HL-60/S4 treated with phorbol 12-myristate 13-acetate at 8.2 ng/mL for 4 days and 3 days (cell line): ENCODE results near the gene CALCR.
"Not testable (repeated sequence)": the region's sequence is repeated elsewhere in the genome, so short reads cannot be mapped to it uniquely, and the experiment has no call there.

Experiments
- in situ Hi-C: fragments of 300-500 bp; cut with MboI; formaldehyde crosslinking; loops from 2 replicates; pipeline ENCODE4 v1.15.0; 2022; ENCODE audit warnings: low sequenced_read_pairs

CALCR gene

DNA sequence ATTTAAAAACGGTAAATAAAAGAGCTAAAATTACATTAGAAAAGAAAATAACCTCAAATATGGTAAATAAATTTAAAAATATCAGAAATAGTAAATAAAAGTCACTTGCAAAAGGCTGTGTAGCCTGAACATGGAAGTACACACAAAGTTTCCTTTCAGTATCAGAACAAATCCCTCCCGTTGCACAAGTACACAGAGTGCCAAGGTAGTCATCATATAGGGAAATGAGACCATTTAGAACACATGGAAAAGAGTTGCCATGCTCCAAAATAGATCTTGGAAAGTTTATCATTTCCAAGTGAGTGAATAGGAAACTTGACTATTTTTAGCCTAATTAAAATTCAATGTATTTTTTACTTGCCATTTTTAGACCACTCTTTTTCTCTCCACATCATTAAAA lies 11.6 kb downstream of the CALCR start:
- in situ Hi-C loops: no loop called here

DNA sequence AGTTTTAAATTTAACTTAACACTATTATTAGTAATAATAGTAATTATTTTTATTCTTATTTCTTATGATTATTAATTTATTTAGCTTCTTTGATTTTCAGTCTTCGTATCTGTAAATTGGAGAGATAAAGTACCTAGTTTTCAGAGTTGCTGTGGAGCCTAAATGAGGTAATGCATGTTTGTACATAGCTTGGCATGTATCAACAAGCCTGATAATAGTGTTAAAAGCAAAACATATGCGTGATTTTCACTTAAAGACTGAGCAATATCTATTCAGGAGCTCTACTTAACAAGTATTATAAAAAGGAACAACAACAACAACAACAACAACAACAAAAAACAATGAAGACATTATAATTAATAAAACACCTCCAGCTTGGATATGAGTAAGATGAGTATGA lies 12.4 kb downstream of the CALCR start:
- in situ Hi-C loops: no loop called here

DNA sequence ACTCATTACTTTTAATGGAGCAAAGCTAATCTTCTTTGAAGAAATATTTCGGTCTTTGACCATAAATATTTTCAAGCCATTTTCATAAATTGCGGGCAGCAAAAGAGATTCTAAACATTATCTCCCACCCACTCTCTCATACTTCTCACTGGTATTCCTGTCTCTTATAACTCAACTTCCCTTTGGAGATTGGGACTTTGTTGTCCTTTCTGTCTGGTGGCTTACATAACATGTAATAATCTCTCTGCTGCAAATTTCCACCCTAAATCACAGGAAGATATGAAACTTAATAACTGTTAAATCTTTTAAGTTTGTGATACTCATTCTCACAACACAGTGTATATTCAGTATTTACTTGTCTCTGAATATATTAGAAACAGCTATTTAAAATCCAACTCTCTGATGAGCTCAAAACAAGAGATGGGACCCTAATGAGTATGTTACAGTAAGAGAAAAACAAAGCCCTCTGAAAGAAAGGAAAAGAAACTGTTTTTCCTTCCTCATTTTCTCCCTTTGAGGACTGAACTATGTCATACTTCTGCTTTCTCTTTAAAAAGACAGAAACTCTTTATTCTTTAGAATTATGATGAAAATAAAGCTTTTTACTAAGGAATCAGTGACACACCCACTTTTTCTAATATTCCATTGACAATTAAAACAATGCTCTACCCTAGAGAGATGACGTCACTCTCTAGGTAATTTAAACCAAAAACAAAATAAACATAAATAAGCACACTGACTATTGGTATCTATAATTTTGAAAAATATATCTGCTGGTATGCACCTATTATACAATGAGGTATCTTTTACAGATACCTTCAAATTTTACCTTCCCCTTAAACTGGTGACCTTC lies 14.7 kb downstream of the CALCR start:
- in situ Hi-C loops: no loop called here

DNA sequence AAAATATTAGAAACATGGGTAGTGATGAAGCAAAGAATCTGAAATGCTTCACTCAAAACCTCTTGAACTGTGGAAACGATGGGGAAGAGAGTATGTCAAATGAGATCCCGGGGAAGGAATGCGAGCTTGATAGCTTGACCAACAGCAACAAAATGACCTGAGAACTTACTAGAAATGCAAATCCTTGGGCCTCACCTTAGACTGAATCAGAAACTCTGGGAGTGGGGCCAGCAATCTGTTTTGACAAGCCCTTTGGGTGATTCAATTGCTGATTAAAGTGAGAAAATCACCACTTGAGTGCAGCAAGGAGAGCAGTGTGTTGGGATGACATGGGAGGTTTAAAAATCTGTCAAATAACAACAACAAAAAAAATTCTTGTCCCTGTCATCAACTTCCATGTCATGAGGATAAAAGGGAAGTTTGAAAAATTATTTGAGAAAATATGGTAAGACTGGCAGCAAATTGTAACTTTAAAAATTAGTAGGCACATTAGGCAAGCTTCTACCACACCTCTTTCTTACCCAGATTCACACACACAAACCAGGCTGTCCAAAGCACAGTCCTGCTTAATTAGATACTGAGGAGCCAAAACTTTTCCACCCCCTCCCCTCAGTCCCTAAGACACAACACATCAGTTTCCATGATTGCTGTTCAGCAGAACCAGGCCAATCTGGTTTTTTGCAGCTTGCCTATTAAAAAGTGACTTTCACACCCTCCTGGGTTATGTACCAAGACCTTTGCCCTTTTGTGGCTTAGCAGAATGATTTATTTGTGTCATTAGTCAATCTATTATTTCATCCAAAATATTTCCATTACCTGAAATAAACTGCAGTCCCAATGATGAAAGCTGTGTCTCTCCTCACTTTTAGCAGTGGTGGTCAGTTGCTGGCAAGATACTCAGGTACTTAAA lies 15.6 kb downstream of the CALCR start:
- in situ Hi-C loops: no loop called here

DNA sequence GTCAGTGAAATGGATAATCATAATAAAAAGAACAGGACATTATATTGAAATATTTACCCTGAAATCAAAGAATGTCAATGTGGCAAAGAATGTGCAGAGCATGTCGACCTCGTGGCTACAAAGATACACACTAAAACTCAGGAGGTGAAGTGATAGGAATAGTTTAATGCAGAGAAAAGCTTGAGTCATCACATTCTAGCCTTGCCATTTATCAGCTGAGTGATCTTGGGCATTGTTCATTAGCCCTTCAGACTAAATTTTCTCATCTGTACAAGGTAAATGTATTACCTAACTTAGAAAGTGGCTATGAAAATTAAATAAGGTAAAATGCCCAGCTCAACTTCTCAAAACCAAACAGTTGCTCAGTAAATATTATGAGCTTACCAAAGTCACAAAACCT lies 22.6 kb downstream of the CALCR start:
- in situ Hi-C loops: no loop called here

DNA sequence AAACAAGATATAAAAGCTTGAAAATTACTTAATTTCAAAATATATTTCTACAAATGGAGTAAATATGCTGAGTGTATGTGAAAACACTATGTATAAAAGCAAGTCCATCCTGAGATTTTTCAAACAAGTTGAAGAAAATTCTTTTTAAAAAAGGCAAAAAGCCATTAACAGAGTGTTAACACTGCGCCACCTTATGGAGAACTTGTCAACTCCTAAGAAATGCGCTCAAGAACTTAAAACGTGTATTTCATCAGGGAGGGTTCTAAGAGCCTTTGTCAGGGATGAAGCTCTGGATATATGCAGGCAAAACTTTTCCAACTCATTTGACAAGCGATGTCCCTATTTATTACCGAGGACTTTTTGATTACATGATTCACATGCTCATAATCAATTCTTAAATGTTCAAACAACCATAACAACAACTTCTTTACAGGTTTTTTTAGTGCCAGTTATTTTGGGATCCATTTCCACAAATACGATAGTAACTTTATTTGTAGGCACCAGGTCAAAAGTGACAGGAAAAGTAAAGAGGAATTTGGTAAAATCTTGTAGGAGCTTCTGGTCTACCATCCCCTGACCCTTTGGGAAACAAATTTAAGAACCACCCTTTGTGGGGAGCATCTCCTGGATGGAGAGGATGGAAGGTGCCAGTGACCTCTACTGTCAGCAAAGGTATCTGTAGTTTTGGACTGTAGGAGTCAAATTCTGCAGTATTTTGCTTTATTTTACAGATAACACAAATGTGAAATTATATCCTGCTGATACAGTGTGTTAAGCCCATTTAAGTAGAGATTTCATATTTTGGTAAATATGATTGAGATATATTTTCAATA lies 23.2 kb downstream of the CALCR start:
- in situ Hi-C loops: no loop called here

DNA sequence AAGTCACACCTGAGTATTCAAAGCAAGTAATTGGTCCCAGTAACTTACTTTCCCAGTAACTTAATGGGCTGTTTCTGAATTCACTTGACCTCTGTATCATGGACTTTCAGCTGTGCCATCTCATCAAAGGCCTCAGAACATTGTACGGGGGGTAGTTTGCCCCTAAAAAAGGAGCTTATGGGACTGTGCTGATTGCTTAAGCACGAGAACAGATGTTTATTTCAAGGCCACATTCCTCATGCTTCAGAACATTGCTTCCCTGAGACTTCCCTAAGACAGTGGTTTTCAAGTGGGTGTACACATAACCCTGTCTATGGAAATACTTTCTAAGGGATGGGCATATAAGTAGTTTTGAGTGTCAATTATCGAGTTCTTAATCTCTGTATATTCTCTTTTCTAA lies 26.8 kb downstream of the CALCR start:
- in situ Hi-C loops: no loop called here

DNA sequence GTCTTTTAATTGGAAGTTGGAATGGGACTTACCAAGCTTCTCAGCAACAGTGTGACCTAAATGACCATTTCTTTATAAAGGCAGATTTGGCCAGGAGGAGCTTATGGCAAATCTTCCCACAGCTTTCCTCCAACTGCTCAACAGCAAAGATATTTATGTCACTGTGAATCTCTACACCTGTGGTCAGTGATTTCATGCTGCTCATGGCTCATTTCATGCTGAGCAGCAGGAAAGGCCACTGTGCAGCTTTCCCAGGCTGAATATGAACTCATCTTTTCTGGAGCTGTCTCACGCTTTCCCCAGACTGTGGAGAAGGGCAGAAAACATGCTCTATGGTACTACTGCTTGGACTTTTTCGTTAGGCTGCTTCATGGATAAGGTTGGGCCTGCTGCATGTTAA lies 29.8 kb downstream of the CALCR start:
- in situ Hi-C loops: no loop called here

DNA sequence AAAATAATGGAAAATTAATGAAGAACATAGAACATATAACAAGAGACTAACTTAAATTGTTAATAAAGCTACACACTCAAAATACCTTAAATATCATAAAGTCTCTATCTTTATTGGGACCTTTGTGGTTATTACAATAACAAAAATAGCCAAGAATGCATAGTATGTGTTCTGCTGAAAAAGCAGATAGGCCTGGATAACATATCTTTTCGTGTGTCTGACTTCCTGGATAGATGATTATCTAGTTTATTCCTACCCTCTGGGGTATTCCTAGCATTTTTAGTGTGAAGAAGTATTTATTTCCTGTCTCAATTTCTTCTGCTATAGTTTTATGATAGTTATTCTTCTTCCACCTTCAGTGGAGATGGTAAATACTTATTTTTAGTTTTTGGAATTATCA lies 36.5 kb downstream of the CALCR start:
- in situ Hi-C loops: no loop called here

DNA sequence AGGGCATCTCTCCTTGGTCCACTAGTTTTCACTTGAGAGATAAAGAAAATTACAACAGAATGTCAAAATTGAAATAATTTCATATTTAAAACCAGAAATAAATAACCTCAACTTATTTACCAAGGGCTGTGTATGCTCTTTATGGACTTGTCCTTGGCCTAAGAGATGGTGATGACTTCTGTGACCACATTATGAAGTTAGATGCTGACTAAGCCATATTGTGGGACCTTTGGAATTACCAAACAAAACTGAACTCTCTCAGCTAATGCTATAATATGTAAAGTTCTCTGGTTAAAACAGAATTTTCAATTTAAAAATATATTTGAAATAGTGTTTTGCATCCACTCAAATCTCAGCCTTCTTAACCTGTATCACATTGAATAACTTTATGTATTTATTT lies 38.9 kb downstream of the CALCR start:
- in situ Hi-C loops: no loop called here

DNA sequence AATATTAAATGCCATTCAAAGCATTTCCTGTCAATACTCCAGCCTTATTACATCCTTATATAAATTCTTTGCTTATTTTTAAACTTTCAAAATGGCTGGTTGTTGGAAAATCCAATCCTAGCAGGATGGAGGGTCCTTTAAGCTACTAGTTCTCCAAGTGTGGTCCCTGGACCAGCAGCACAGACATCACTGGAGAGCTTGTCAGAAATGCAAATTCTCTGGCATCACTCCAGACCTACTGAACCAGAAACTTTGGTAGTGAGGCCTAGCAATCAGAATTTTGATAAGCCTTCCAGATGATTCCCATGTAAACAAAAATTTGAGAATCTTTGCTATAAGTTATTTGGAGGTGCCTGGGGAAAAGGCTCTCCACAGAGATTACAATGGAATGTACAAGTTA lies 43.8 kb downstream of the CALCR start:
- in situ Hi-C loops: no loop called here

DNA sequence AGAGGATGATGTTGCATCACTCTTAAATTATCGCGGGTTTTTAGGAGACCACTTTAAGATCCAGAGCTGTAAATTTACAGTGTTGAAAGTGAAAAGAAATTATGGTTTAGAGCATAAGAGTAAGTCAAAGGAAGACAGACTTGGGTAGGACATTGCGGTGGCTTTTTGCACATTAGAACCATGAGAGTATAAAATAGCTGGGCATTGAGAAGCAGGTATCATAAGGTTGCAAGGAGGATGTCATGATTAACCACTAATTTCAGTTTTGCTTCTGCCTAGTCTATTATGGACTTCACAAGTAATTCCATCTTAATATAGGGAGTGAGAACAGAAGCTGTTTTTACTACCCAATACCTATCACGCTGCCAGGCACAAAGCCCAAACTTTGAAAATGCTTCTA lies 57.7 kb downstream of the CALCR start:
- in situ Hi-C loops: no loop called here

DNA sequence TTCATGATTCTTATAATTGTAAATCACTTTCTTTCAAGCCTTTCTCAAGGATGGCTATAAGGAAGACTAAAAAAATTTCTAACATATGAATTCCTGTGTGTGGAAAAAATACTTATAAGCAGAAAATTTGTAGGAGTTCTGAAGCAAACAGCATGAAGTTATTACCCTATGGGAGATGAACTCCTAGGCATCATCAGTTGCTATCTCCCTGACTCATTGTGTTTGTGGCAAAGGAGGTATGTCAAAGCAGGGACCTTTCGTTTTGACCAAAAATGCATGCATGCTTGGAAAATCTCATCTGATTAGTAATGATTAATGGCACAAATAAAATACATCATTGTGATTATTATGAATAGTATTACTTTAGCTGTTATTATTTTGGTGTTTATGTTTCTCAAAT lies 59.4 kb downstream of the CALCR start:
- in situ Hi-C loops: no loop called here

DNA sequence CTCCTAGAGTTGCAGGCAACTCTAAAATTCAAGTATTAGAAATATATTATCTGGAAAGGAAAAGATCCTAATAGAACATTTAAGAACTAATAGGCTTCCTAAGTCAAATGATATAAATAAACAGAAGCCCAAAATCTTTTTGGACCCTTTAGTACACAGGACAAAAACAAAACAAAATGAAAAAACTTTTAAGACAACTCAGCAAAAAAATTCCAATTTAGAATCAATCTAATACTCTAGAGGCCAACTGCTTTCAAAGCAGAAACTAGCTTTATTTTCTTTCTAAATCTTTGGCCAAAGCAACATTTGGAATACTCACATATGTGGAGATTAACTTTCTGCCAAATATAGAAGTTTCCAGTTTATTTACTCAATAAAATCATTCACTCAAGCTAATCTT lies 65.2 kb downstream of the CALCR start:
- in situ Hi-C loops: no loop called here

DNA sequence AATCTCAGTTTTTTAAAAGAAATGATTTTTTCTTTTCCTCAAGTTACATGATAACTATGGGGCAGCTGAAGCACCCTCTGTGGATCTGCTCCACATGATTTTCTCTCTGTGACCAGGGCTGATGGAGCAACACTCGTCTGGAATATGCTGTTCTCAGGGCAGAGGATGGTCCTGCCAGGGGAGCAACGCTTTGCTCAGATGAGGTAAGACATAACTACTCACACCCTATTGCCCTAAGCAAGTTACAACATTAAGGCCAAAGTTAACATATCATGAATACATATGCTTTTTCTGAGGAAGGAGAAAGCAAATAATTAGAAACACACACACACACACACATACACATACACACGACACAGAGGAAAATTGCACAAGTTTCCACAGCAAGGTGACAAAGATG lies 71.4 kb downstream of the CALCR start:
- in situ Hi-C loops: no loop called here

DNA sequence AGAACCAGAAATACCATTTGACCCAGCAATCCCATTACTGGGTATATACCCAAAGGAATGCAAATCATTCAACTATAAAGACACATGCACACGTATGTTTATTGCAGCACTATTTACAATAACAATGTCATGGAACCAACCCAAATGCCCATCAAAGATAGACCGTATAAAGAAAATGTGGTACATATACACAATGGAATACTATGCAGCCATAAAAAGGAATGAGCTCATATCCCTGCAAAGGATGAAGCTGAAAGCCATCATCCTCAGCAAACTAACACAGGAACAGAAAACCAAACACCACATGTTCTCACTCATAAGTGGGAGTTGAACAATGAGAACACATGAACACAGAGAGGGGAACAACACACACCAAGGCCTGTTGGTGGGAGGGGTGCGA lies 82.7 kb downstream of the CALCR start:
- in situ Hi-C loops: not testable (repeated sequence)

DNA sequence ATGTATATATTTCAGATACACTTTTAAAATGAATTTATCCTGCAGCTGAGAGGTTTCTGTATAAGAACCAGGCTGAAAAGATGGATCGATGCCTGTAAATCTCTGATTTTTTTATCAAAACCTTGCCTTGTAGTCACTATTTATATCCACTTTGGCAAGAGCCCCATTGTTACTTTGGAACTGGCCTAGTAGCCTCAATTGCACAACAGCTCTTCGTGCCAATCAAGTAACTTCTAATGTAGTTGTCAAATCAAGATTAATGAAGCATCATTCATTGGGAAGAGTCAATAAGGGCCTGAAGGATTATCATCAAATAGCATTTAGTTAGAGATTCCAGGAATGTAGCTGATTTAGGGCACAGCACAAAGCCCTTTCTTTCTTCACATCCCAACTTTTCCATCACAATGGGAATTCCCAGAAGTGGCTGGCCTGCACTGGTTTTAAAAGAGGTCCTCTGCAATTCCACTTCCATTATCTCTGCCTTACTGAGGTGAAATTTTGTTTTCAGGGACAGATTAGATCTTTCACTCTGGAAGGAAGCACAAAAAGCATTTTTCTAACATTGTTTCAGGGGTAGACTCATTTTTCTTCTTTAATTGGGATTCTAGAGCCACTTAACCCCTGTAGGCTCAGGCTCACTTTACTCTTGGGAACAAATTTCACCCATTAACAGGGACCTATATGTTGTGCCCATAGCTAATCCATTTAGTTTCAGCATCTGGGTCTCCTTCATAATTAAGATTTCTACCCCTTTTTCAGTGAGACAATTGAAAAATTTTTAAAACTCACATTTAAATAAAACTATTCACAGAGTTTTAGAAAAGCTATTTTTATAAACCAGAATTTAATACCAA lies 97.8 kb downstream of the CALCR start:
- in situ Hi-C loops: no loop called here

DNA sequence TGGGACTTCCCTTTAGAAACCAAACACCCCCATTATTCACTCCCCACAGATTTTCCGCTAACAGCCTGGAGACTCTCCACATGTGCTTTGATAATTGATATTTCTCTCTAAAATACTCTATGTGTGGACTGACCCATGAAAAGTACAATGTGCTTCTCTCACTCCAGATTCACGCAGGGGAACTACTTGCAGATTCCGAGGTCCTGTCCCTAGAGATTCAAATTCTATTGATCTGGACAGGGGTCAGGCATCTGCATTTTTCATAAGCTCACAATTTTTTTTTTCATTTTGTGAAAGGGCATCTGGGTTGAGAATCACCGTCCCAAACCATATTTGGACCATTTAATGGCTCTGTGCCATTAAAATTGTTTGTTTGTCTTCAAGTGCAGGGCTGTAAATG lies 98.7 kb downstream of the CALCR start:
- in situ Hi-C loops: no loop called here

DNA sequence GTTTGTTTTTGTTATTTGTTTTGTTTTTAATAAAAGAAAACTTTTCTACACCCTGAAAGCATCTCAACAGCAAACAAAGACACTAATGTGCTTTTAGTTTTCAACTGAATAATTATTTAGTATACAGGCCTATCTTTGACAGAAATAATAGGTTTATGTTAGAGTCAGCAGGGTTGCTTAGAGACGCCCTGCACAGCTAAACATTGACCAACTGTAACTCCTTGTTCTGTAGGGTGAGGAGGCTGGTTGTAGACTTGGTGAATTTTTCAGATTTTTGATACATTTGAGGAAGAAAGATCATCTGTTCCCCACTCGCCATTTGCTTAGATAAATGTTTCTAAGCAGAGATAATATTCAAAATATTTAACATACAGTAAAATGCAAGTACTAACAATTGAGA lies 103.1 kb downstream of the CALCR start:
- in situ Hi-C loops: no loop called here

DNA sequence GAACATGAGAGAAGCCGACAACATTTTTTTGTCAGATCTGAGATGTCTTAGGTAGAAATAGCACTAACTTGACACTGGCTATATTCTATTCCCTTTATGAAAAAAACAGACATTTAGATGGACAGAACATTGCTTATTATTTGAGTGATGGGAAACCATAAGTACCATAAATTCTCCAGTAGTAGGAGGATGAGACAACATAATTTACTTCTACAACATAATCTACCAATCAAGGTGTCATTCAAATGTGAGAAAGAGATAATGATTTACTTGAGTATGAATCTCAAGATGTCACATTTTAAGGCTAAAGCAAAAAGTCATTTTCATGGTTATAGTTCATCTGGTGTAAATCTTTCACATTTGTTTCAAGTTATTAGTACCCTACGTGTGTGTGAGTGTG lies 110.8 kb downstream of the CALCR start:
- in situ Hi-C loops: no loop called here
